ENCODE data around the gene ADA. TPM values are rescaled to one million over a fixed set of nuclear protein-coding genes. Genes with fewer than 3 reads are reported as not detected.

Gene ADA
- polyA plus RNA-seq, 1 donor from 2014 or later = 0.56 TPM

DNA sequence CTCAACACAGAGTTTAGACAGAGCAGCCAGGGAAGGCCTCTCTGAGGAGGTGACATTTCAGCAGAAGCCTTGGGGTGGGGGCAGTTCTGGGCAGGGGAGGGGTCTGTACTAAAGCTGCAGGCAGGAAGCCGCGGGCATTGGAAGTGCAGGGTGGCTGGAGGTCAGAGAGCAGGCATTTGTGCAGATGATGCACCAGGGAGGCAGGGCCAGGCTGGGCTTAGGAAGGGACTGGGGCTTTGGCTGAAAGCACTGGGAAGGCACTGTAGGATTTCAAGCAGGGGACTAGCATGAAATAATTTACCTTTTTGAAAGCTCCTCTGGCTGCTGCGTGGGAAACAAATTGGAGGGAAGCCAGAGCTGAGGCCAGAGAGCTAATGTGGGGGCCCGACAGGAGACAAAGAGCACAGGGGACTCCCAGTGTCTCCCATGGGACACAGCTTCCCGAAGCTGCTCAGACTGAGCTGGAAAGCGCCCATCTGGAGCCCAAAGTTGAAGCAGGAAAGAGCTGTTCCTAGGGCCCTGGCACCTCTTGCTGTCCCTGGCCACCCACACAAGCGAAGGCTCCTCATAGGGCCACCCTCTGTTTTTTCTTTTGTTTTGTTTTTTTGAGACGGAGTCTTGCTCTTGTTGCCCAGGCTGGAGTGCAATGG, 19.3 kb downstream of the ADA start:
- Histone ChIP-seq H3K27me3 (ENCODE audit: insufficient read depth, low read depth, low read length) (no peaks in the 10 kb centered on the region), H3K9me3 (ENCODE audit: low read length) (no peaks in the 10 kb centered on the region), H3K4me2 (ENCODE audit: low read length) (no peak overlapping the region), H2AFZ (ENCODE audit: low read depth, low read length) (no peak overlapping the region), H3K4me3 (ENCODE audit: low read length) (no peak overlapping the region), H3K9ac (ENCODE audit: low read length) (no peak overlapping the region), H3K27ac (ENCODE audit: low read length) (no peak overlapping the region), H3K36me3 (ENCODE audit: insufficient read depth, low read length) (no peaks in the 10 kb centered on the region), H4K20me1 (ENCODE audit: insufficient read depth) (no peaks in the 10 kb centered on the region), H3F3A (ENCODE audit: insufficient read depth, low read length, poor library complexity, severe bottlenecking) (no peaks in the 10 kb centered on the region), H3K79me2 (replicated peaks; ENCODE audit: insufficient read depth, low read length) (no peaks in the 10 kb centered on the region), H3K9me2 (ENCODE audit: insufficient read depth, low read length) (no peaks in the 10 kb centered on the region)
- TF ChIP-seq EP300 (conservative IDR thresholded peaks at IDR 0.05; ENCODE audit: poor library complexity, severe bottlenecking) = no peak
- TF ChIP-seq EZH2 (IDR thresholded peaks at IDR 0.05; ENCODE audit: borderline replicate concordance, insufficient read depth, low read length, poor library complexity, severe bottlenecking) = no peak
- TF ChIP-seq MXI1 (conservative IDR thresholded peaks at IDR 0.05; ENCODE audit: poor library complexity, severe bottlenecking) = no peak
- TF ChIP-seq, protein P1, sequence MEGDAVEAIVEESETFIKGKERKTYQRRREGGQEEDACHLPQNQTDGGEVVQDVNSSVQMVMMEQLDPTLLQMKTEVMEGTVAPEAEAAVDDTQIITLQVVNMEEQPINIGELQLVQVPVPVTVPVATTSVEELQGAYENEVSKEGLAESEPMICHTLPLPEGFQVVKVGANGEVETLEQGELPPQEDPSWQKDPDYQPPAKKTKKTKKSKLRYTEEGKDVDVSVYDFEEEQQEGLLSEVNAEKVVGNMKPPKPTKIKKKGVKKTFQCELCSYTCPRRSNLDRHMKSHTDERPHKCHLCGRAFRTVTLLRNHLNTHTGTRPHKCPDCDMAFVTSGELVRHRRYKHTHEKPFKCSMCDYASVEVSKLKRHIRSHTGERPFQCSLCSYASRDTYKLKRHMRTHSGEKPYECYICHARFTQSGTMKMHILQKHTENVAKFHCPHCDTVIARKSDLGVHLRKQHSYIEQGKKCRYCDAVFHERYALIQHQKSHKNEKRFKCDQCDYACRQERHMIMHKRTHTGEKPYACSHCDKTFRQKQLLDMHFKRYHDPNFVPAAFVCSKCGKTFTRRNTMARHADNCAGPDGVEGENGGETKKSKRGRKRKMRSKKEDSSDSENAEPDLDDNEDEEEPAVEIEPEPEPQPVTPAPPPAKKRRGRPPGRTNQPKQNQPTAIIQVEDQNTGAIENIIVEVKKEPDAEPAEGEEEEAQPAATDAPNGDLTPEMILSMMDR (IDR thresholded peaks at IDR 0.05; ENCODE audit: poor library complexity, severe bottlenecking) = no peak
- TF ChIP-seq RAD21 (conservative IDR thresholded peaks at IDR 0.05) = no peak
- TF ChIP-seq, protein P2, sequence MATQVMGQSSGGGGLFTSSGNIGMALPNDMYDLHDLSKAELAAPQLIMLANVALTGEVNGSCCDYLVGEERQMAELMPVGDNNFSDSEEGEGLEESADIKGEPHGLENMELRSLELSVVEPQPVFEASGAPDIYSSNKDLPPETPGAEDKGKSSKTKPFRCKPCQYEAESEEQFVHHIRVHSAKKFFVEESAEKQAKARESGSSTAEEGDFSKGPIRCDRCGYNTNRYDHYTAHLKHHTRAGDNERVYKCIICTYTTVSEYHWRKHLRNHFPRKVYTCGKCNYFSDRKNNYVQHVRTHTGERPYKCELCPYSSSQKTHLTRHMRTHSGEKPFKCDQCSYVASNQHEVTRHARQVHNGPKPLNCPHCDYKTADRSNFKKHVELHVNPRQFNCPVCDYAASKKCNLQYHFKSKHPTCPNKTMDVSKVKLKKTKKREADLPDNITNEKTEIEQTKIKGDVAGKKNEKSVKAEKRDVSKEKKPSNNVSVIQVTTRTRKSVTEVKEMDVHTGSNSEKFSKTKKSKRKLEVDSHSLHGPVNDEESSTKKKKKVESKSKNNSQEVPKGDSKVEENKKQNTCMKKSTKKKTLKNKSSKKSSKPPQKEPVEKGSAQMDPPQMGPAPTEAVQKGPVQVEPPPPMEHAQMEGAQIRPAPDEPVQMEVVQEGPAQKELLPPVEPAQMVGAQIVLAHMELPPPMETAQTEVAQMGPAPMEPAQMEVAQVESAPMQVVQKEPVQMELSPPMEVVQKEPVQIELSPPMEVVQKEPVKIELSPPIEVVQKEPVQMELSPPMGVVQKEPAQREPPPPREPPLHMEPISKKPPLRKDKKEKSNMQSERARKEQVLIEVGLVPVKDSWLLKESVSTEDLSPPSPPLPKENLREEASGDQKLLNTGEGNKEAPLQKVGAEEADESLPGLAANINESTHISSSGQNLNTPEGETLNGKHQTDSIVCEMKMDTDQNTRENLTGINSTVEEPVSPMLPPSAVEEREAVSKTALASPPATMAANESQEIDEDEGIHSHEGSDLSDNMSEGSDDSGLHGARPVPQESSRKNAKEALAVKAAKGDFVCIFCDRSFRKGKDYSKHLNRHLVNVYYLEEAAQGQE (IDR thresholded peaks at IDR 0.05; ENCODE audit: borderline replicate concordance) = no peak
- TF ChIP-seq TAF1 (IDR thresholded peaks at IDR 0.05; ENCODE audit: low read depth) = no peak

DNA sequence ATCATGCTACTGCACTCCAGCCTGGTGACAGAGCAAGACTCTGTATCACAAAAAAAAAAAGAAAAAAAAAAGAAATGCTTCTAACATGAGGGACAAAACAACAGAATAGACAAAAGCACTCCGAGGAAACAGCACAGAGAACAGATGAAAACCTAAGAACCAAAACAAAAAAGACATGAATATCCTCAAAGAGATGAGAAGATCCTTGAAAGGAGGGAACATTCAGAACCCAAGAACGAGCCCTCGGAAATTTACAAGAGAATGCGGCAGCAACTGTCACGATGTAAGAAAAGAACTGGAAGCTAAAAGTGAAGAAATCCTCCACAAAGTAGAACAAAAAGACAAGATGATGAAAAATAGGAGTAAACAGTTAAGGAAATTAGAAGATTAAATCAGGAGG, 21.2 kb downstream of the ADA start:
- H3K27me3 ChIP-seq (ENCODE audit: insufficient read depth, low read depth, low read length) = no peaks in the 10 kb centered on the region
- no peak overlapping the region for H2AFZ ChIP-seq (ENCODE audit: low read depth, low read length)
- no peak overlapping the region for H3K27ac ChIP-seq (ENCODE audit: low read length)
- no peak overlapping the region for H3K9ac ChIP-seq (ENCODE audit: low read length)
- TF ChIP-seq EZH2 (IDR thresholded peaks at IDR 0.05; ENCODE audit: borderline replicate concordance, insufficient read depth, low read length, poor library complexity, severe bottlenecking) (no peak), EP300 (conservative IDR thresholded peaks at IDR 0.05; ENCODE audit: poor library complexity, severe bottlenecking) (no peak), MXI1 (conservative IDR thresholded peaks at IDR 0.05; ENCODE audit: poor library complexity, severe bottlenecking) (no peak), SMC3 (conservative IDR thresholded peaks at IDR 0.05; ENCODE audit: poor library complexity) (no peak), RAD21 (conservative IDR thresholded peaks at IDR 0.05) (no peak), TAF1 (IDR thresholded peaks at IDR 0.05; ENCODE audit: low read depth) (no peak), POLR2AphosphoS5 (IDR thresholded peaks at IDR 0.05) (no peak)
- TF ChIP-seq, protein P1 (IDR thresholded peaks at IDR 0.05; ENCODE audit: poor library complexity, severe bottlenecking) = no peak
- TF ChIP-seq, protein P2 (IDR thresholded peaks at IDR 0.05; ENCODE audit: borderline replicate concordance) = no peak
- H3K9me3 ChIP-seq (ENCODE audit: low read length) = no peaks in the 10 kb centered on the region
- no peaks in the 10 kb centered on the region for H3F3A ChIP-seq (ENCODE audit: insufficient read depth, low read length, poor library complexity, severe bottlenecking)
- no peaks in the 10 kb centered on the region for H3K9me2 ChIP-seq (ENCODE audit: insufficient read depth, low read length)
- no peak overlapping the region for H3K4me2 ChIP-seq (ENCODE audit: low read length)
- no peaks in the 10 kb centered on the region for H3K36me3 ChIP-seq (ENCODE audit: insufficient read depth, low read length)
- no peak overlapping the region for H3K4me3 ChIP-seq (ENCODE audit: low read length)
- no peaks in the 10 kb centered on the region for H3K79me2 ChIP-seq (replicated peaks; ENCODE audit: insufficient read depth, low read length)
- no peaks in the 10 kb centered on the region for H4K20me1 ChIP-seq (ENCODE audit: insufficient read depth)

All from neural cell (in vitro differentiated cells).